Stimulated activated naive CD8-positive, alpha-beta T cell treated with anti-CD3 and anti-CD28 coated beads, Interleukin-15, amount 100 ng/mL, for 72 hours (primary cell): ENCODE results near the gene TATDN2.
A peak's percentile ranks its signal among the peaks of the same experiment; 100 is the strongest.

Source experiments
- ATAC-seq: fragments of 150-1000 bp; cut with Tn5 transposase; 2 replicates; pipeline ENCODE4 v1.10.0; 2021; ENCODE audit warnings: mild to moderate bottlenecking, moderate library complexity
- DNase-seq, 2 donors: peaks; one replicate each; pipeline ENCODE4 v3.0.0; 2021 to 2022
- H3K27ac Mint-ChIP-seq, 2 donors: one replicate each; pipeline ENCODE4 v1.8.0; 2022; ENCODE audit warnings: mild to moderate bottlenecking in 2 of 2, mixed read lengths in 2 of 2, moderate library complexity in 2 of 2
- H3K27me3 Mint-ChIP-seq: one replicate; pipeline ENCODE4 v1.8.0; 2022; ENCODE audit warnings: mixed read lengths
- H3K4me1 Mint-ChIP-seq: one replicate; pipeline ENCODE4 v1.8.0; 2022; ENCODE audit warnings: mild to moderate bottlenecking, mixed read lengths
- H3K4me3 Mint-ChIP-seq, 2 donors: one replicate each; pipeline ENCODE4 v1.8.0; 2022; ENCODE audit warnings: mild to moderate bottlenecking in 2 of 2, mixed read lengths in 2 of 2, moderate library complexity in 1 of 2
- H3K9me3 Mint-ChIP-seq, 2 donors: one replicate each; pipeline ENCODE4 v1.8.0; 2022; ENCODE audit warnings: mixed read lengths in 2 of 2

The TATDN2 gene

DNA sequence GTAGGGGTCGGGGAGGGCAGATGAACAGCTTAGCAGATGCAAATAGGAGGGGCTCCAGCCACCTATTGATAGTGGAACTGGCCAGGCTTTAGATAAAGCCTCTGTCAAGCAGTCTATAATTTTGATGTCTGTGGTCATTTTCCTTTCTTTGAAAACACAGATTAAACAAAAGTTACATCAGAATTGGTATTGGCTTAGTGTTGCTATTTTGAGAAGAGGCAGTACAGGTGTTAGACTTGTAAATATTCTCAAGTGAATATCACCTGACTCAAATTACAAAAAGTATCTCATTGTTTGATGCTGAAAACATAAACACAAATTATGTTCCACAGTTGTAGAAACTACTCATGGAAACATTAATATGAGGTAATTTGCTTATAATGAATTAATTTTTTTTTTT is 26.3 kb downstream of the TATDN2 start:
- Mint-ChIP-seq H3K4me3 (peak overlapping the region in 1 of 2 donors; percentile 39), H3K9me3 (no peaks in the 10 kb centered on the region), H3K4me1 (peaks cover 69% of the 10 kb centered on the region), H3K27ac (peak overlapping the region in 1 of 2 donors; percentile 74), H3K27me3 (no peaks in the 10 kb centered on the region)
- no peak for DNase-seq
- no peak for ATAC-seq

DNA sequence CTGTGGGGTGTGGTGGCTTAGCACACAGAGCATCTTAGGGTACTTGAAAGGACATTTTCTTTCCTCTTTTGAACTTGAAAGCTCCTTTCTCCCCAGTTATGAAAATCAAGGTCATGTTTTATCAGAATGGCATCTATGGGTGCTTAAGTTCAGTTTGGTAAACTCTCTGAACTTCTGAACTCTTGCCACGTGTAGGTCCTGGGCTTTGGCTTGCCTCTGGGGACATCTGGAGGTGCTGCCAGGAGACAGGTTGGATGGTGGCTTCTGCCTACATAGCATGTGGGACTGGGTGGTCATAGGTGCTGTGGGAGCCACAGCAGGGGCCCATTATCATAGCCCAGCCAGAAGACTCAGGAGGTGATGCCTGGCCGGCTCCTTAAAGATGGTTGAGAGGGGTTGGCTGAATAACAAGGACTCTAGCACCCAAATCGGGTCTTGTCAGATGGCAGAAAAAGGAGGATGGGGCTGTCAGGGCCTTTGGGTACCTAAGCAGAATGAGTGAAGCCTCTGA is 28.9 kb downstream of the TATDN2 start:
- Mint-ChIP-seq H3K9me3 (no peaks in the 10 kb centered on the region), H3K4me3 (no peak overlapping the region), H3K27ac (peak overlapping the region; percentile 54 to 92), H3K27me3 (no peaks in the 10 kb centered on the region), H3K4me1 (peaks cover 80% of the 10 kb centered on the region)
- no peak for DNase-seq
- no peak for ATAC-seq

DNA sequence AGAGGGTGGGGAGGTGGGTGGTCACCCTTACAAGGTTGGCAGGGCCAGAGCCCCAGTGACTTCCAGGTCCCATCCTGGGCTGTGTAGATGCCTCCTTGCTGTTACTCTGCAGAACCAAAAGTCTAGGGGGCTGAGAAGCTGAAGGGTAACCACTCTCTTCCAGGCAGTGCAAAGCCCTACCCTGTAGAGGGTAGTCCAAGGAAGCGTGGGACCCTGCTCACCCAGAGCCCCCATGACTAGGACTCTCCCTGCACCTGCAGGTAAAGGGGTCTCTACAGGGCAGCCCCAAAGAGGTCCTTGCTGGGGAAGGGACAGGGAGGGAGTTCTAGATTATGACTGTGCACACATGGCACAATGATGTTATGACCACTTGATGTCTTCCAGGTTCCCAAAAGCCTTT is 30.2 kb downstream of the TATDN2 start:
- Mint-ChIP-seq H3K27ac (peak overlapping the region; percentile 59 to 72), H3K27me3 (no peaks in the 10 kb centered on the region), H3K9me3 (no peaks in the 10 kb centered on the region), H3K4me1 (peaks cover 73% of the 10 kb centered on the region), H3K4me3 (no peak overlapping the region)
- DNase-seq, result no peak
- peak; percentile 31 for ATAC-seq

DNA sequence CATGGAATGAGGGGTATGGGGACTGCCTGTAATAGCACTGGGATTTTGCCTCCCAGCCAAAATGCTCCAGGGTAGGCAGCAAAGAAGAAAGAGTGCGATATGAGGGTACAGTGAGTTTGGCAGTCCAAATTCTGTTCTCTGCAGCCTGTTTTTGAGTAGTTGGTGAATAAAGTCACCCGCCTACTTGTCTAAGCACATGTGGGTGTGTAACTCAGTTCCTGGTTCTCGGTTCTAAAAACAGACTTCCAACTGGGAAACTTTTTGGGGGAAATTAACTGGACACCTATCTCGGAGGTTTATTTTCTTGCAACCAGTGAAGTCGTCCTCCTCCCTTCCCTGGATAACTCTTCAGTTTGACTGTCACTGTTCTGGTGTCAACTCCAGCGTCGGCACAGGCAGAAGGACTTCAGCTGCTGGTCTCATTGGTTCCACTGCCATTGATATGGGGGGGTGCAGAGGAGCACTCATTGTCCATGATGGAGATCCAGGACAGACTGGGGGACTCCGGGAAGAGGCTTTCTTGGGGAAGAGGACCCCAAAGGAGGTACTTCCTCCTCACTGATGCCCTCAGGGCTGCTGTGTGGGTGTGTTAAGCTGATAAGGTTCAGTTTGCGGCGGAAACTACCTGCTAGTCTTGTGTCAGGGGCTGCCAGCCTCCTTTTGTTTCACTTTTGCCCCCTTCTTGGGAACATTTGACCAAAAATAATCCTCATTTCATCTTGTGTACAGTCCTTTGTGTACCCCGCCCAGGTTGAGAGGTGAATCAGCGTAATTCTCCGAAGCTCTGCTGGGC is 31.3 kb downstream of the TATDN2 start:
- Mint-ChIP-seq H3K4me1 (peaks cover 75% of the 10 kb centered on the region), H3K27ac (peak overlapping the region in 1 of 2 donors; percentile 36), H3K9me3 (no peaks in the 10 kb centered on the region), H3K27me3 (no peaks in the 10 kb centered on the region), H3K4me3 (no peak overlapping the region)
- no peak for ATAC-seq
- no peak for DNase-seq

DNA sequence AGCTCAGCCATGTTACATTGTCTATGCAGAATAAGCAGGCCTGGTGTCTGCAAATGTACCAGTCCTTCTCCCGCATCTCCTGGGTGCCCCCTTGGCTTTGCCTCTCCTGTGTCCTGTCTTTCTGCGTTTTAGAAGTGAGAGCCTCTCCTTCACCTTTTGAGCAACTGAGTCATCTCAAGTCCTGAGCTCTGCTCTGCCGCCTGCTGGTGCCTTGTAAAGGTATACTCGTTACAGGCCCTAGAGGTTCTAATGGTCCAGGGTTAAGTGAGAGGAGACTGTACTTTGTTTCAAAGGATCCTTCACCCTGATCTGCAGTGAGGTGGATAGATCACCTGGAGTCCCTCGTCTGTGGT is 31.9 kb downstream of the TATDN2 start:
- H3K4me3 Mint-ChIP-seq, result no peak overlapping the region
- peak overlapping the region in 1 of 2 donors; percentile 36 for H3K27ac Mint-ChIP-seq
- H3K27me3 Mint-ChIP-seq, result no peaks in the 10 kb centered on the region
- no peak for DNase-seq
- H3K4me1 Mint-ChIP-seq, result peaks cover 79% of the 10 kb centered on the region
- H3K9me3 Mint-ChIP-seq, result no peaks in the 10 kb centered on the region
- no peak for ATAC-seq

DNA sequence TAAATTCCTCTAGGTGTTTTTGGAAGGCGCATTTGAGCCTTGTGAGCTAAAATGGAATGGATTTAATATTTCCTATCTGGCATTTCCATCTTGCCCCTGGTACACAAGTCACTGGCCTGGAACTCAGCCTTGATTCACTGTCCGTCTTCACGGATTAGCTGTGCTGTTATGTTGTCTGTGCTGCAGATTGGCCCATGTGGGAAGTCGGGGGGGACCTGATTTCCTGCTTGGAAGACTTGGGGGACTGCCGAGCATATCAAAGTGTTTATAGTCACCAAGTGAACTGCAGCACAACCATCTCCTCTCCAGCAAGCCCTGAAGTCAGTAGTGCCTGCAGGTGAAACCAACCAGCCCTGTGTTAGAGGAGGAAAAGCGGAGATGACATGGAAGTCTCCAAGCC is 32.3 kb downstream of the TATDN2 start:
- Mint-ChIP-seq H3K4me1 (peaks cover 79% of the 10 kb centered on the region), H3K27me3 (no peaks in the 10 kb centered on the region), H3K27ac (peak overlapping the region in 1 of 2 donors; percentile 5), H3K9me3 (no peaks in the 10 kb centered on the region), H3K4me3 (no peak overlapping the region)
- DNase-seq (no peak), ATAC-seq (no peak)

DNA sequence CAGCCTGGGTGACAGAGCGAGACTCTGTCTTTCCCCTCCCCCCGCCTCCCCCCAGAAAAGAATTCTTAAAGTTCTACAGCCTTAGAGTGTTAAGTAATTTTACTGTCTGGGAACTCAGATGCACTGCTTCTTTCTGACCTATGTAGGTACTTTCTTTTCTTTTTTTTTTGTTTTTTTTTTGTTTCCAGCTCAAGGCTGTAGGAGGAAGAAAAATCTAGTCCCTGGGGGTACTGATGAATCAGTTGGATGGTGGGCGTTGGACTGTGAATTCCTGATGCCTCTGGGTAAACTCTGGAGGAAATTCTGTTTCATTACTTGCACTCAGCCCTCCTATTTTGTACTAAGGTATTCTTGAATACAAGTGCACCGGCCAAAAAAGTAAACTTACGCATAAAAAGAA is 33.7 kb downstream of the TATDN2 start:
- Mint-ChIP-seq H3K4me1 (peaks cover 79% of the 10 kb centered on the region), H3K27me3 (no peaks in the 10 kb centered on the region), H3K27ac (no peak overlapping the region), H3K4me3 (no peak overlapping the region), H3K9me3 (no peaks in the 10 kb centered on the region)
- ATAC-seq (no peak), DNase-seq (no peak)

DNA sequence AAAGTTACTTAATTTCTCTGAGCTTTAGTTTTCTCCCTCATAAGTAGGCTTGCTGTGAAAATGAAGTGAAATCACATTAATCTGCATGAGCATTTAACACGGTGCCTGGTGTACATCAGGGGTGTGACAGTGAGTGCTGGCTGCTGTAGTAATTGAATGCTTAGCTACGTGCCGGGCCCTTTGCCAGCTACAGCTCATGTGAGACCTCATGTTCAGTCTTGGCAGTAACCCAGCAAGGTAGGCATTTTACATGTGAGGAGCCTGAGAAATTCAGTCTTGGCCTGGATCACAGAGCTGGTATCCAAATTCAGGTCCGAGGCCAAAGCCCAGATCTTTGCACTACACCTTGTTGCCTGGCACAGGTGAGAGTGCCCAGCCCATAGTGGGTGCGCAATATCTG is 35.4 kb downstream of the TATDN2 start:
- DNase-seq (no peak), ATAC-seq (no peak)
- no peaks in the 10 kb centered on the region for H3K9me3 Mint-ChIP-seq
- peaks cover 72% of the 10 kb centered on the region for H3K4me1 Mint-ChIP-seq
- H3K27ac Mint-ChIP-seq, result peak overlapping the region; percentile 58 to 59
- H3K4me3 Mint-ChIP-seq, result no peak overlapping the region
- no peaks in the 10 kb centered on the region for H3K27me3 Mint-ChIP-seq

DNA sequence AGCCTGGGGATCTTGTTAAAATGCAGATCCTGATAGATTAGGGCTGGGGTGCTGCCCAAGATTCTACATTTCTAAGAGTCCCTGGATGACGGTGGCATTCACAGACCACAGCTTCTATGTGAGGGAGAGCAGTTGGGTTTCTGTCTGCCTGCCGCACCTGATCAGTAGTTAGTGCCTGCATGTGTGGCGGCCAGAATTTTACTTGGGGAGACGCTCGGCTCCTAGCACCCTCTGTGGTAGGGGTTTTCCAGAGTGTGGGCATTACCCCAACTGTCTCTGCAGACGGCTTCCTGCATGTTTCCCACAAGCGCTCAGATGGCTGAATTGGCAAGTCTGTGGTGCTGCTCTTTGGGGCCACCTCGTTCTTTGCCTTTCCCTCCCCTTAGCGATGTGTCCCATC is 36.2 kb downstream of the TATDN2 start:
- Mint-ChIP-seq H3K27me3 (no peaks in the 10 kb centered on the region), H3K27ac (peak overlapping the region; percentile 48 to 58), H3K9me3 (no peaks in the 10 kb centered on the region), H3K4me1 (peaks cover 63% of the 10 kb centered on the region), H3K4me3 (peak overlapping the region; percentile 24 to 27)
- DNase-seq (peak; percentile 19 to 51), ATAC-seq (peak; percentile 84)

DNA sequence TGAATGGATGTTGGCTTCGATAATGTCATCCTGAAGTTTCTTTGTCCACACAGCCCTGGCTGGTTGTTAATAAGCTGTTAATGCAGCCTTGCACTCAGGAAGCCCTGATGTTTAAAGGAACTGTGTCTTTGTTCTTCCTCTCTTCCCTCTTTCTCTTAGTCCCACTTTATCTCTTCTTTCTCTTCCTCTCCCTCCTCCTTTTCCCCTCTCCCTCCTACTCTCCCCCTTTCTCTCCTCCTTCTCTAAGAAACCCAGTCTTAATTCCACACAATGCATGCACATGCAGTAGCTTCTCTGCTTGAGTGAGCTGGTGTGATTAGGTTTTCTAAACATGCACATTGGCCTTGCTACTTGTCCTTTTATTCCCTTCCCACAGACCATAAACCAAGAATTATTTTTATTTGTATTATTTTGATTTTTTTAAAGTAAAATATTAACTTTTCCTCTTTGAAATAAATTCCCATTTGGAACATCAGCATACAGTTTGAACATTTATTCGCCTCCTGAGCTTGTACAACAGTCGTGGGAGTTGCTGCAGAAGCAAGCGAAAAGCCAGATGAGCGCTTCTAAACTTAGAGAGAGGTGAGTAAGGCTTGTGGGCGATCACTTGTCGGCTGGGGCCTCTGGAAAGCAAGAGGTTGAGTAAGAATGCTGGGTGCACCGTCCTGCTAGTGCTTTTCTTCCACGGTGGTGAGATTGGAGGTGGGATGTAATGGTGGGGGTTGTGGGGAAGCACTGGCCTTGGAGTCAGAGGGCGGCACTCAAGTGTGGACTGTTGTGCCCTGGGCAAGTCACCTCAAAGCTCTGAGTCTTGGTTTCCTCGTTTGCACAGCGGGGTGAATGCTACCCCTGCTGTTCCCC is 37.2 kb downstream of the TATDN2 start:
- Mint-ChIP-seq H3K4me1 (peaks cover 53% of the 10 kb centered on the region), H3K27ac (peak overlapping the region in 1 of 2 donors; percentile 52), H3K27me3 (no peaks in the 10 kb centered on the region)

DNA sequence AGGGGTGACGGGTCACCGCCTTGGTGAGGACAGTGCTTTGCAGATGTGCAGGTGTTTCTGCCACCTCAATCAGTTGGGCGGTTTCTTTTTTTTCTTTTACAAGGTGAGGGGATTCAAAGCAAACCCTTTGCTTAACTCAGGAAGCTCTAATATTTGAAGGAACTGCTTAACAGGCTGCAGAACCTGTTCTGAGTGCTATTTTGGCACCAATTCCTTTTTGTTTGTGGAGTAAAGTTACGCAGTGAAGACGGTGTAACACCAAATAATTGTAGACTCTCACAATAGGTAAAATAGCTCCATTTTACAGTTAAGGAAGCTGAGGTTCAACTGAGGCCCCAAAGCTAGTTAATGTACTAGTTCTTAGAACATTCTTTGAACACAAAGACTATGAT is 37.9 kb downstream of the TATDN2 start:
- Mint-ChIP-seq H3K4me1 (peaks cover 47% of the 10 kb centered on the region), H3K4me3 (no peak overlapping the region), H3K27ac (no peak overlapping the region), H3K9me3 (no peaks in the 10 kb centered on the region), H3K27me3 (no peaks in the 10 kb centered on the region)
- no peak for DNase-seq
- ATAC-seq, result no peak

More for the DNA sequence above, 37.2 kb downstream of the TATDN2 start:
- Mint-ChIP-seq H3K9me3 (no peaks in the 10 kb centered on the region), H3K4me3 (no peak overlapping the region)
- DNase-seq (no peak), ATAC-seq (no peak)

DNA sequence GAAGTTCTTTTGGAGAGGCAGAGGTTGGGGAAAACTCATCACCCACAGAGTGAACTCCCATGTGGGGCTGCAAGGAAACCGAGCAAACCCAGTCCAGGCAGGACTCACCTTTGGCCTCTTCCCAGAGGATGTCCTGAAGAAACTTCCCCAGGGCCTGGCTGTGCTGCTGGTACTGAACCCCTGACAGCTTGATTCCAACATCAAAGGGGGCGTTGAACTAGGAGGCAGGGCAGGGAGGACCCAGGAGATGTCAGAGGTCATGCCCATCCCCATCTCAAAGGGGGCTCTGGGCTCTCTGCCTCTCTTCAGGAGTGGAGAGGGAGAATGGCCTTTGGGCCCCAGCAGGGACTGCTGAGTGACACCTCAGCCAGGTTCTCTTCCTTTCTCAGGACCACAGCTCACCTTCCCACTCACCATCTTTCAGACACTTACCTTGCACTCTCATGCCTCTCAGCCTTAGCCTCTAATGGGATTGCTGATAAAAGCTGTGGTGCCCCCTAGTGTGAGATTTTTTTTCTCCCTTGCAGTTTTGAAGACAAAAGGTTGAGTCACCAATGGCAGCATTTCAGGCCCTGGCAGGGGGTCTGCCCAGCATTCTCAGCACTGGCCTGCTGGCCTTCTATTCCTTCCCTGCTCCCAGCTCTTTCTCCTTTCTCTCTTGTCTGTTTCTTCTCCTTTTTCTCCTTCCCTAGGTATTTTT is 38.5 kb downstream of the TATDN2 start:
- peaks cover 50% of the 10 kb centered on the region for H3K4me1 Mint-ChIP-seq
- H3K27me3 Mint-ChIP-seq, result no peaks in the 10 kb centered on the region
- no peak overlapping the region for H3K4me3 Mint-ChIP-seq
- DNase-seq, result peak in 1 of 2 donors; percentile 63
- H3K9me3 Mint-ChIP-seq, result no peaks in the 10 kb centered on the region
- ATAC-seq, result peak; percentile 44
- peak overlapping the region in 1 of 2 donors; percentile 29 for H3K27ac Mint-ChIP-seq

DNA sequence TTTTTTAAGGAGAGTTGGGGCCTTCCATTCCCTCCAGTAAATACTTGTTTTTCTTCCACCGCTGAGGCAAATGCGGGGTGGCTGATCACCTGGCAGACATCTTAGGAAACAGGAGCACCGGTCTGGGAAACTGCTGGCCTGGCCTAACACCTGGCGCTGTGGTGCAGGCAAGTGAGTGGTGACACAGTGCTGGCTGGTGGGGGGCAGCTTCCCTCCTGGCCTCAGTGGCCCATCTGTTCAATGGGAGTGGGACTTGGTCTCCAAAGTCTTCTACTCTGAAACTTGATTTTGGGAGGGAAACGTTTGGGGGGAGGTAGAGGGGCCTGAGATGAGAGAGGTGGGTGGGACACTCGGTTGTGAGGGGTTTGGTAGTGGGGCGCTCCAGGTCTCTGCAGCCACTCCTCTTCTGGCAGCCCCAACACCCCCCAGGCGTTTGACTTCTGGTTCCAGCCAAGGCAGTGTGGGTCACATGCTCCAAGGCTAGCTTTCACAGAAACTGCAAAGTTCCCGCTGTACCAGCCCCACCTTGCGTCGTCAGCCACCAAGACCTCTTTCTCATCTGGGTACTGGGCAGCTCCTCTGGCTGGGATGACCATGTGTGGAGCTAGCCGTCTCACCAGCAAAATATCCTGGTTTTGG is 39.8 kb downstream of the TATDN2 start:
- H3K27me3 Mint-ChIP-seq, result no peaks in the 10 kb centered on the region
- no peak overlapping the region for H3K27ac Mint-ChIP-seq
- H3K9me3 Mint-ChIP-seq, result no peaks in the 10 kb centered on the region
- peaks cover 58% of the 10 kb centered on the region for H3K4me1 Mint-ChIP-seq
- DNase-seq, result no peak
- ATAC-seq, result no peak
- no peak overlapping the region for H3K4me3 Mint-ChIP-seq

DNA sequence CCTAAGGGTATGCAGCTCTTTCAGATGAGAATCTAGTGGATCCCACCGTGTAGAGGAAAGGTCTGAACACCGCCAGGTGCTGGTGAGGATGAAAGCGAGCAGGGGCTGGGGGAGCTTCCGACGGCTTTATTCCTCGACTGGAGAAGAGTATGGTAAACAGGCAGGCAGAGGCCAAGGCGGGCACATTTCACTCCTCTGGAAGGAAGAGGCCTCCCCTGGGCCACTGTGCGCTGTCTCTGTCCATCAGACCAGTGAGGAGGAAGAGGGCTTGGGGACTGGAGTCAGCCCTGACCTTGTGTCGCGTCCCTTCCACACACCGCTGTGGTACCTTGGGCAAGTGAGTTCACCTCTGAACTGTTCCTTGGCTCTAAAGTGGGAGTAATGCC is 40.3 kb downstream of the TATDN2 start:
- Mint-ChIP-seq H3K27me3 (no peaks in the 10 kb centered on the region), H3K9me3 (no peaks in the 10 kb centered on the region), H3K27ac (no peak overlapping the region), H3K4me3 (no peak overlapping the region), H3K4me1 (peaks cover 55% of the 10 kb centered on the region)
- ATAC-seq (no peak), DNase-seq (no peak)

DNA sequence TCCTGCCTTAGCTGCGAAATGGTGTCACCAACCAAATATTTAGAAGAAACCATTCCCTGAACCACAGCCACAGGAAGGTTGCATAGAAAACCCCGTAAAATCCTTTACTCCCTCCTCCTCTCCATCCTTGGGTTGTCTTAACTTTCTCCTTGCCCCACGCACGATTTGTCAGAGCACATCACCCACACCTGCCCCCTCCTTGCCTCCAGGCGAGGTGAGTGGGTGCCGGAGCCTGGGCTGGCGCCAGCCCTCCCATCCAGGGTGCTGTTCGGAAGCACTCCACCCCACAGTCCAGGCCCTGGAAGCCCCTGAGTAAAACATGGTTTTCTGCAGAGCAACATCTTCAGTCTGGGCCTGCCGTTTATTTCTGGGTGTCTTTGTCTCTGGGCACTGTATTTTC is 40.8 kb downstream of the TATDN2 start:
- DNase-seq, result no peak
- H3K4me3 Mint-ChIP-seq, result no peak overlapping the region
- H3K4me1 Mint-ChIP-seq, result peaks cover 50% of the 10 kb centered on the region
- H3K9me3 Mint-ChIP-seq, result no peaks in the 10 kb centered on the region
- no peaks in the 10 kb centered on the region for H3K27me3 Mint-ChIP-seq
- H3K27ac Mint-ChIP-seq, result peak overlapping the region in 1 of 2 donors; percentile 36
- no peak for ATAC-seq
